UCSD-AML1 (cell line): ENCODE measurements around the gene STPG3.
A peak's percentile ranks its signal among the peaks of the same experiment; 100 is the strongest.
"Not testable (repeated sequence)": the region's sequence is repeated elsewhere in the genome, so short reads cannot be mapped to it uniquely, and the experiment has no call there.

Experiments used
- DNase-seq: peaks from one replicate; lab custom pipeline; 2025; ENCODE audit not compliant: unreplicated experiment; lab: John Stamatoyannopoulos, UW

The STPG3 gene

DNA sequence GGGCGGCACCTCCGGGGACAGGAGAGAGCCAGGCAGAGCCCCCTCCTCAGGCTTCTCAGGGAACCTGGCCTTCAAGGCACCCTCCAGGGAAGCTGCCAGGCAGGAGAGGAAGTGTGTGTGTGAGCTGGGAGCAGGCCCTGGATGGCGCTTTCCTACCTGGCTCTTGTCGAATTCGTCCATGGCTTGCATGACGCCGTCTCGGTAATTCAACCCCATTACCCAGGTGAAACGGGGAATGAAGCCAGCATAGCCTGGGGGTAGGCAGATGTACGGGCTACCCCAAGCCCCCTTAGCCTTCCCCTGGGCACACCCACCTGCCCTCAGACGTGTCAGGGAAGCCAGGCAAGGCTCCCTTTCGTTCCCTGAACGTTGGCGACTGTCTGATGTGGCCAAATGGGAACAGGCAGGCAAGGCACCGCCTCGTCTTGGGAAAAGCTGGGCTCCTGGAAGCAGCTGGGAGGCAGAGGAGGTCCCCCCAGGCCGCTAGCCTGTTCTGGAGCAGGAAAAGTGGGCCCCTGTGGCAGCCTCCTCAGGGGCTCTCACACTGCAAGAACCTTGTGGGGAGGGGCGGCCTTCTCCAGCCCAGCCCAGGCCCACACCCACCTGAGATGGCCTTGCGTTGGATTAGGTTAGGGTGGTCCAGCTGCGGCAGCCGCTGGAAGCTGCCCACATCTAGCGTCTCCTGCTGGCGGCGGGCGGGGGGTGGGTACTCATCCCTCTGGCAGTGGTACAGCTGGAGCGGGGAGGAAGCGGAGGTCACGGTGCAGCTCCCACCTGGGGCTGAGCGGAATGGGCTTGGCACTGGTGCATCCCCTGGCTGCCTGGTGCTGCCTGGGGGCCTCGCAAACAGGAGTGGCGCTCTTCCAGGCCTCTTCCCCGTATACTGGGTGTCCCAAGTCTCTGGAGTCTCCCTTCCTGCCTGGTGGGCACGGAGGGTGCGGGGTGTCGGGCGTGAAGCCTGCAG is 6.3 kb upstream of the STPG3 start:
- no peak for DNase-seq

GRCh38 chr9:137245450-137246421 is 5.3 kb upstream of the STPG3 start:
- no peak for DNase-seq

- DNase-seq = no peak
These were observed 3.8 kb upstream of the STPG3 start for GRCh38 chr9:137247135-137247915.

GRCh38 chr9:137247916-137248175 is 3.2 kb upstream of the STPG3 start:
- no peak for DNase-seq

- no peak for DNase-seq
These were observed 525 bp upstream of the STPG3 start for GRCh38 chr9:137250329-137251193.

GRCh38 chr9:137251490-137252268 is 593 bp downstream of the STPG3 start:
- DNase-seq = no peak

- no peak for DNase-seq
These were observed 1.7 kb downstream of the STPG3 start for GRCh38 chr9:137252555-137253506.

DNA sequence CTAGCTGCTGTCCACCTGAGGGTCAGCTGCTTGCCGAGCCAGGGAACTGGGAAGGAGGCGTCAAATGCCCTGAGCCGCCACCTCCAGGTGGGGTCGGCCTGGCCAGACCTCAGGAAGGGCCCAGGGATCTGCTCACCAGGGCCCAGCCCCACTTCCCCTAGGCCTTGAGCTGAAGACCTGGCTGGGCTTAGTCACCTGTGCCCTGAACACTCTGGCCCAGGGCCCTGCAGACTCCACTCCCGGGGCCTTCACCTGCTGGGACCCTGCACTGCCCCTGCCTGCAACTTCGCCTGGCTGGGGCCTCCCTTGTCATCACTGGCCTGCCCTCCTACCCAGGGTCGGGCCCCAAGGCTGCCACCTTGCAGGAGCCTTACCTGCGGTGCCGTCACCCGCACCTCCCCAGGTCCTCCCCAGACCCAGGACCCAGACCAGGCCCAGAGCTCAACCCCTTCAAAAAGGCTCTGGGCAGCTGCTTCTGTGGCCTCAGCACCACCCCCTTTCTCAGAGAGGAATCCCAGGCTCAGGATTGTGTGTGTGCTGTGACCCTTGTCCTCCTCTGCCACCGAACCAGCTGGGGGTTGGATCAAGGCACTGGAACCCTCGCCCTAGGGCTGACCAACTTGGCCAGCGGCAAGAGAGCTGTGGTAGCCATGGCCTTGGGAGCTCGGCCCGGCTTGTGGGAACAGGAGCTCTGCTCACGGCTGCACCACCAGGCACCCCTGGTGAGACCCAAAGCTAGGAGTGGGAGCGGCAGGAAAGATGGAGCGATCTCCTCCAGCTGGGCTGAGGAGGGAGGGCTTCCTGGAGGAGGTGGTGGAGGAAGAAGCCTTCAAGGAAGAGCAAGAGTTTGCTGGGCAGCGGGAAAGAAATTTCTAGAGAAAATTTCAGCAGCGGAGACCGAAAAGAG is 2.9 kb downstream of the STPG3 start:
- no peak for DNase-seq

DNA sequence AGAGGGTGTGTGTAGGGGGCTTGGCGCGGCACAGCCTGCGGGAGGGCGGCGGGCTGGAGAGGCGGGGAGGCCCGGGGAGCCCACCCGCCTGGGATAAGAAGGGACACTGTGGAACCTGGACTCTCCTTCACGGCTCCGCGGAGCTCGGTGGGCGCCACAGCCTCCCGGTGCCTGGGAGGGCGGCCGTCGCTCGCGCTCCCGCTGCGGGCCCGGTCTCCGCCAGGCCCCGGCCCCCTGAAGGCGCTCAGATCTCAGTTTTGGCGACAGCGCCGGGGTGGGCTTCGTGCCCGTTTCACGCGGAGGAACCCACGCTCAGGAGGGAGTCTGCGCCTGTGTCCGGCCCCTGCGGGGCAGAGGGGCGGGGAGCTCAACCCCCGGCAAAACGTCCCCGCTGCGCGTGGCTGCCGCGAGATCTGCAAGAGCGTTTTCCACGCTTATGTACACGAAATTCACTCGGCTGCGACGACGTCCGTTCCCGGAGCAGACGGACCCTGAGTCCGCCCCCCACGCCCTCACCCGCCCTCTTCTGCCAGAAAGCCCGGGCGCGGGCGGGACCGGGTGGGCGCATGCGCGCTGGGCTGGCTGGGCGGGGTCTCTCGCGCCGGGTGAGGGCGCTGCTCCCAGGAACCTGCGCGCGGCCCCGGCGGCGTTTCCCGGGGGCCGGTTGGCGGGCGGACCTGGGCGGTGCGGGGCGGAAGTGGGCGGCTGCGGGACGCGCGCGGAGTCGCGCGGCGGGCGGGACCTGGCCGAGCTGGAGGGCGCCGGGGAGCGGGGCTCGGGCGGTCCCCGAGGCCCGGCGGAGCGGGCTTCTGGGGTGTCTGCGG is 3.8 kb downstream of the STPG3 start, which contains the start of gene NELFB:
Gene NELFB (plus strand): TSS at position 704 of the 824 bp plus-strand sequence.
- DNase-seq = peak; percentile 94

DNA sequence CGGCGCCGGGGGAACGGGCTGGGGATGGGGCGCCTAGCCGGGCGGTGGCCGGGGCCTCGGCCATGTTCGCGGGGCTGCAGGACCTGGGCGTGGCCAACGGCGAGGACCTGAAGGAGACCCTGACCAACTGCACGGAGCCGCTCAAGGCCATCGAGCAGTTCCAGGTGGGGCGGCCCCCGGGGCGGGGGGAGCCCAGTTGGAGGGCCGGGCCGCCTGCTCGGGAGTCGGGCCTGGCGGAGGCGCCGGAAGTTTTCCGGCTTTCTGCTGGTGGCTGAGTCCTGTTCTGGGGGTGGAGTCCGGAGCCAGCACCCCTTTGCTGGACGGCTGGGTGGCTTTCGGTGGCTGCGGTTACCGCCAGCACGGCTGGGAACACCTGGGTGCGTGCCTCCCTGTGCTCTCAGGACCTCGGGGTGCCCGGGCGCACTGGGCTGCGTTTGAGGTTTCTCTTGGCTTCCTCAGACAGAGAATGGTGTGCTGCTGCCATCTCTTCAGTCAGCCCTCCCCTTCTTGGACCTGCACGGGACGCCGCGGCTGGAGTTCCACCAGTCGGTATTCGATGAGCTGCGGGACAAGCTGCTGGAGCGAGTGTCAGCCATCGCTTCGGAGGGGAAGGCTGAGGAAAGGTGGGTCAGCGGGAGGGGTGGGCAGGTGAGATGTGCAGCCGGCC is 4.5 kb downstream of the STPG3 start:
- DNase-seq = peak; percentile 75

DNA sequence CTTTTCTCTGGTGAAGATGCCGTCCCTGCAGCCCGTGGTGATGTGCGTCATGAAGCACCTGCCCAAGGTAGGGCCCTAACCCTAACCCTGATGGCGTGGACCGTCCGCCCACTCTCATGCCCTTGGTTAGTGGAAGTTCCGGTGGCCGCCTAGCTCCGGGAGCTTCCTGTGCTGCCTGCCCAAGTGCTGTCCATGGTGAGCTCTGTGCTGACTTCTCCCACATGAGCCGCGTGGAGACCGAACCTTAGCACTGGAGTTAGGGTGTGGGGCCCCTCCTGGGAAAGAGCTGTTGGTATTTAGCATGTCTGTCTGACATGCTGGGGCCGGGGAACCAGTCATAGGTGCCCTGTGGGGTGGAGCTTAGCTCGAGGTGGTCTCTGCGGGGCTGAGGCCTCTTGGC is 5.3 kb downstream of the STPG3 start:
- no peak for DNase-seq

DNA sequence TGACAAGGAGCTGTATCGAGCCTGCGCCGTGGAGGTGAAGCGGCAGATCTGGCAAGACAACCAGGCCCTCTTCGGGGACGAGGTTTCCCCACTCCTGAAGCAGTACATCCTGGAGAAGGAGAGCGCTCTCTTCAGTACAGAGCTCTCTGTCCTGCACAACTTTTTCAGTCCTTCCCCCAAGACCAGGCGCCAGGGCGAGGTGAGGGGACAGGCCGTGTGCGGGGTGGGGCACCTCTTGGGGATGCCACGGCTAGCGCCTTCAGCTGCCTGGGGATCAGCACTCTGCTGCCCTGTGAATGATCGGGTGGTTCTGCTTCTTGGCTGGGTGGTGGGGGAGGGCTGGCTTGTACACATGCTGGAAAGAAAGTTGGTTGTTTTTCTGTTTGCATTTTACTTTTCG is 5.8 kb downstream of the STPG3 start:
- DNase-seq = no peak

DNA sequence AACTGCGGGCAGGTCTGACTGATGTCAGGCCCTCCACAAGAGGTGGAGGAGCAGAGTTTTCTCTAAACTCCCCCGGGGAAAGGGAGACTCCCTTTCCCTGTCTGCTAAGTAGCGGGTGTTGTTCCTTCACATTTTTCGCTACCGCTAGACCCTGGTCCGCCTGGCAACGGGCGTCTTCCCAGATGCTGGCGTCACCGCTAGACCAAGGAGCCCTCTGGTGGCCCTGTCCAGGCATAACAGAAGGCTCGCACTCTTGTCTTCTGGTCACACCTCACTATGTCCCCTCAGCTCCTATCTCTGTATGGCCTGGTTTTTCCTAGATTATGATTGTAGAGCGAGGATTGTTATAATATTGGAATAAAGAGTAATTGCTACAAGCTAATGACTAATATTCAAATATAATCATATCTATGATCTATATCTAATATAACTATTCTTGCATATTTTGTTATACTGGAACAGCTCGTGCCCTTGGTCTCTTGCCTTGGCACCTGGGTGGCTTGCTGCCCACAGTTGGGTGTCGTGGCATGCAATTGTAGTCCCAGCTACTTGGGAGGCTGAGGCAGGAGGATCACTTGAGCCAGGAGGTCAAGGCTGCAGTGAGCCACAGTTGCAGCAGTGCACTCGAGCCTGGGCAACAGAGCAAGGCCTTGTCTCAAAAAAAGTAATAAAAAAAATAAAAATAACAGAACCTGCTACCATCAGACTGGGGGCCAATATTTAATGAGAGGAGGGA is 11.3 kb downstream of the STPG3 start:
- DNase-seq = not testable (repeated sequence)

DNA sequence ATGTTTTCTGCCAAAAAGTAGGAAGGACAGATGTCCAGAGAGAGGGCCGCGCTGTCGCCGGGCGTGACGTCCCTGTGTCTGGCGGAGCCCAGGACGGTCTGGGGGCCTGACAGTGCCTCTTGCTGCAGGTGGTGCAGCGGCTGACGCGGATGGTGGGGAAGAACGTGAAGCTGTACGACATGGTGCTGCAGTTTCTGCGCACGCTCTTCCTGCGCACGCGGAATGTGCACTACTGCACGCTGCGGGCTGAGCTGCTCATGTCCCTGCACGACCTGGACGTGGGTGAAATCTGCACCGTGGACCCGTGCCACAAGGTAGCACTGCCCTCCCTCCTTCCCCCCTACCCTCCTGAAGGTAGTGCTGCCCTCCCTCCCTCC is 11.8 kb downstream of the STPG3 start:
- no peak for DNase-seq

GRCh38 chr9:137263506-137263905 is 12.4 kb downstream of the STPG3 start:
- no peak for DNase-seq
